ENCODE results near the gene TRIM69. TPM values are rescaled to one million over a fixed set of nuclear protein-coding genes. Genes with fewer than 3 reads are reported as not detected.
"Not testable (repeated sequence)": the region's sequence is repeated elsewhere in the genome, so short reads cannot be mapped to it uniquely, and the experiment has no call there.

Gene TRIM69
- total RNA-seq, 3 donors from 2014 or later = 9.8 to 15.5 (median 13.5) TPM

DNA sequence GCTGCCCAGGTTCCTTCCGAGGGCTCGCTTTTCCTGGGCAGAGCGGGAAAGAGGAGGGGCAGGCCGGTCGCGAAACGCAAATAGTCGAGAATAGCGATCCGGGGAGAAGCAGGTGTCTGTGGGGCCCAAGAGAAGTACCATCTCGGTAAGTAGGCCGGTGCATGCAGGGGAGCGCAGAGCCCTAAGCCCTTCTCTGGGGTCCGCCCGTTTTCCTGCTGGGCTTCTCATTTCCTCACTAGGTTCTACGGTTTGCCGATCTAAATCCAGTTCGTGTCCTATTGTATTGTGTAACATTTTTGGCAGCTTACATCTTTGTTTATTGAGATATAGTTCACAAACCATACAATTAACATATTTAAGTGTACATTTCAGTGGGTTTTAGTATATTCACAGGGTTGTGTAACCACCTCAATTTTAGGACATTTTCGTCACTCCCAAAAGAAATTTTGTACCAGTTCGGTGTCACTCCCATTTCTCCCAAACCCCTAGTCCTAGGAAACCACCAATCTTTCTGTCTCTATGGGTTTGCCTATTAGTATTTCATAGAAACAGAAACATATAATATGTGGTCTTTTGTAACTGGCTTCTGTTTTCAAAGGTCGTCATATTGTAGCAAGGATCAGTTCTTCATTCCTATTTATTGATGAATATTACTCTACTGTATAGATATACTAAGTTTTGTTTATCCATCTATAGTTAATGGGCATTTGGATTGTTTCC is 6.8 kb upstream of the TRIM69 start:
- Histone ChIP-seq H3K36me3 (no peaks in the 10 kb centered on the region), H3K27me3 (no peaks in the 10 kb centered on the region), H3K9me3 (no peaks in the 10 kb centered on the region), H3K27ac (peak overlapping the region; percentile 97 to 99), H3K4me1 (no peaks in the 10 kb centered on the region), H3K4me3 (peak overlapping the region; percentile 68 to 92 (median 82))
- TF ChIP-seq POLR2AphosphoS5 (IDR thresholded peaks at IDR 0.05) = no peak
- no peak for TF ChIP-seq POLR2A (IDR thresholded peaks at IDR 0.05)
- TF ChIP-seq, protein P1, sequence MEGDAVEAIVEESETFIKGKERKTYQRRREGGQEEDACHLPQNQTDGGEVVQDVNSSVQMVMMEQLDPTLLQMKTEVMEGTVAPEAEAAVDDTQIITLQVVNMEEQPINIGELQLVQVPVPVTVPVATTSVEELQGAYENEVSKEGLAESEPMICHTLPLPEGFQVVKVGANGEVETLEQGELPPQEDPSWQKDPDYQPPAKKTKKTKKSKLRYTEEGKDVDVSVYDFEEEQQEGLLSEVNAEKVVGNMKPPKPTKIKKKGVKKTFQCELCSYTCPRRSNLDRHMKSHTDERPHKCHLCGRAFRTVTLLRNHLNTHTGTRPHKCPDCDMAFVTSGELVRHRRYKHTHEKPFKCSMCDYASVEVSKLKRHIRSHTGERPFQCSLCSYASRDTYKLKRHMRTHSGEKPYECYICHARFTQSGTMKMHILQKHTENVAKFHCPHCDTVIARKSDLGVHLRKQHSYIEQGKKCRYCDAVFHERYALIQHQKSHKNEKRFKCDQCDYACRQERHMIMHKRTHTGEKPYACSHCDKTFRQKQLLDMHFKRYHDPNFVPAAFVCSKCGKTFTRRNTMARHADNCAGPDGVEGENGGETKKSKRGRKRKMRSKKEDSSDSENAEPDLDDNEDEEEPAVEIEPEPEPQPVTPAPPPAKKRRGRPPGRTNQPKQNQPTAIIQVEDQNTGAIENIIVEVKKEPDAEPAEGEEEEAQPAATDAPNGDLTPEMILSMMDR (IDR thresholded peaks at IDR 0.05) = no peak
- no peak for DNase-seq (ENCODE audit: low spot score in 2 of 2)
- intact Hi-C loops (cut with DNase I; ENCODE audit: low total_unique reads) = no loop called here

DNA sequence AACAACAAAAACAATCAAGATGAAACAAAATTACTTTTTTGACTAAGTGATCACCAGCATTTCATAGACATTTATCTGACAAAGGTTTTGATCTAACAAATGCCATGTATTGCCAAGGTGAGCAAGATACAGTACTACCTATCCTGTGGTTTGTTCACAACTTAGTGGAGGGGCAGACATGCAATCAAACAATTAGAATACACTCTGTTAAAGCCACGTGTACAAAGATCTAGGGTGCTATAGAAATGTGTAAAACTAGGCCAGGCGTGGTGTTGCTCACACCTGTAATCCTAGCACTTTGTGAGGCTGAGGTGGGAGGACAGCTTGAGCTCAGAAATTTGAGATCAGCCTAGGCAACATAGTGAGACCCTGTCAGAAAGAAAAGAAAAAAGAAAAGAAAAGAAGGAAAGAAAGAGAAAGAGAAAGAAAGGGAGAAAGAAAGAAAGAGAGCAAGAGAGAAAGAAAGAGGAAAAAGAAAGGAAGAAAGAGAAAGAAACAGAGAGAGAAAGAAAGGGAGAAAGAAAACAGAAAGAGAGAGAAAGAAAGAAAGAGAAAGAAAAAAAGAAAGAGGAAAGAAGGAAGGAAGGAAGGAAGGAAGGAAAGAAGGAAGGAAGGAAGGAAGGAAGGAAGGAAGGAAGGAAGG is 1.4 kb upstream of the TRIM69 start:
- TF ChIP-seq POLR2AphosphoS5 (IDR thresholded peaks at IDR 0.05) (no peak), POLR2A (IDR thresholded peaks at IDR 0.05) (no peak)
- TF ChIP-seq, protein P1 (IDR thresholded peaks at IDR 0.05) = no peak
- DNase-seq (ENCODE audit: low spot score in 2 of 2) = no peak
- H3K9me3 ChIP-seq = no peaks in the 10 kb centered on the region
- no peaks in the 10 kb centered on the region for H3K36me3 ChIP-seq
- peak overlapping the region in 1 of 2 donors; percentile 1 for H3K27ac ChIP-seq
- H3K4me1 ChIP-seq = no peaks in the 10 kb centered on the region
- H3K27me3 ChIP-seq = no peaks in the 10 kb centered on the region
- H3K4me3 ChIP-seq = no peak overlapping the region
- intact Hi-C loops (cut with DNase I; ENCODE audit: low total_unique reads) = no loop called here

DNA sequence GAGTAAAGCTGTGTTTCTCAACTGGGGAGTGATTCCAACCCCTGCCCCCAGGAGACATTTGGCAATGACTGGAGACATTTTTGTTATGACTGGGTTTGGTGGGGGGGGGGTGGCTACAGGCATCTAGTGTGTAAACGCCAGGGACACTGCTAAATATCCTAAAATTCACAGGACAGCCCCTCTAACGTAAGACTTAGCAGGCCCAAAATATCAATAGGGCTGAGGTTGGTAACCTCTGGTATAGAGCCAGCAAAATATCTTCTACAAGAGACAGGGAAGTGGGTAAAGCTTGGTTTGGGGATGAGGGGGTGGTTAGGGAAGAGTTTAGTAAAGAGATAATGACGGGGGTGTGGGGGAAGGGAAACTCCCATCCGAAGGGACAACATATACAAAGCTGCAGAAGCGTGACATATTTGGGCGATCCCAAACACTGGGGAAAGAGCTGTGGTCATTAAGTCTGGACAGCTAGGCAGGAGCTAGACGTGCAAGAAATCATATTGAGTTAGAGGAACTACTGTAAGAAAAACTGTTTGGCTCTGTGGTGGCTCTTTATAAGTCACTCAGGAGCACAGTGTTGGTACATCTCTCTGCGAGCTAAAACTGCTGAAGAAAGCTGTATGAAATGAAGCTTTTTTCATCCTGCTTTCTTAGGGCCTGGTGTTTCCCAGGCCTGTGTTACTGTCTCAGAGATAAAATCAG is 697 bp upstream of the TRIM69 start:
- Histone ChIP-seq H3K36me3 (no peaks in the 10 kb centered on the region), H3K4me1 (no peaks in the 10 kb centered on the region), H3K4me3 (no peak overlapping the region), H3K27ac (peak overlapping the region; percentile 1 to 32), H3K27me3 (no peaks in the 10 kb centered on the region), H3K9me3 (no peaks in the 10 kb centered on the region)
- no peak for DNase-seq (ENCODE audit: low spot score in 2 of 2)
- intact Hi-C loops (cut with DNase I; ENCODE audit: low total_unique reads) = no loop called here
- TF ChIP-seq POLR2A (IDR thresholded peaks at IDR 0.05) (no peak), POLR2AphosphoS5 (IDR thresholded peaks at IDR 0.05) (no peak)
- TF ChIP-seq, protein P1 (IDR thresholded peaks at IDR 0.05) = no peak

DNA sequence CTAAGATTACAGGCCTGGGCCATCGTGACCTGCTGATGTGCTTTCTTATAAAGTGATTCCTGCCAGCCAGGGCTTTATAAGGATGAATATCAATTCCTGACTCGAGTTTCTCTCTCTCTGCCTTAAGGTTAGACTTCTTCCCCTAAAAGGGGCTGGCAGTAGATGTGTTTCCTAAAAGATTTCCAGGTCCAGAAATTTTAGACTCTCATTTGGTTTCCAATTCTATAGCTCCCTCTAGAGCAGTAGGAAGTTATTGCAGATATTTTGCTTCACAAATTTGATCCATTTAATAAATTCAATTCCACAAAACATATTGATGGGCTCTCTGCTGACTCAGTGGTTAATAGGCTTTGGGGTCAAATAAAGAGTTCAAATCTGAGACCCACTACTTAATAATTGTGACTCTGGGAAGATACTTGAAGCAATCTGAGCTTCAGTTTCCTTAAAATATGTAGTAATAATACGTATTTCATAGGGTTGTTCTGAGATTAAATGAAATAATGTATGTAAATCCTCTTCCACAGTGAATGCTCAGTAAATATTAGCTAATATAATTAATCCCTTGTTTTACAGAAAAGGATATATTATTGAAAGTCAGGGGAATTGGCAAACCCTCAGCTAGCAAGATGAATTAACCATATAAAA is 2.1 kb downstream of the TRIM69 start:
- intact Hi-C loops (cut with DNase I; ENCODE audit: low total_unique reads) = no loop called here
- H3K27ac ChIP-seq = no peak overlapping the region

DNA sequence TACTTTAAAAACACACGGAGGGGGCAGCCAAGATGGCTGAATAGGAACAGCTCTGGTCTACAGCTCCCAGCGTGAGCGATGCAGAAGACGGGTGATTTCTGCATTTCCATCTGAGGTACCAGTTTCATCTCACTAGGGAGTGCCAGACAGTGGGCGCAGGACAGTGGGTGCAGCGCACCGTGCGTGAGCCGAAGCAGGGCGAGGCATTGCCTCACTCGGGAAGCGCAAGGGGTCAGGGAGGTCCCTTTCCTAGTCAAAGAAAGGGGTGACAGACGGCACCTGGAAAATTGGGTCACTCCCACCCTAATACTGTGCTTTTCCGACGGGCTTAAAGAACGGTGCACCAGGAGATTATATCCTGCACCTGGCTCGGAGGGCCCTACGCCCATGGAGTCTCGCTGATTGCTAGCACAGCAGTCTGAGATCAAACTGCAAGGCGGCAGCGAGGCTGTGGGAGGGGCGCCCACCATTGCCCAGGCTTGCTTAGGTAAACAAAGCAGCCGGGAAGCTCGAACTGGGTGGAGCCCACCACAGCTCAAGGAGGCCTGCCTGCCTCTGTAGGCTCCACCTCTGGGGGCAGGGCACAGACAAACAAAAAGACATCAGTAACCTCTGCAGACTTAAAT is 3.0 kb downstream of the TRIM69 start:
- DNase-seq (ENCODE audit: low spot score in 2 of 2); H3K27me3 ChIP-seq; intact Hi-C loops (cut with DNase I; ENCODE audit: low total_unique reads): not testable (repeated sequence)

More for the DNA sequence above, 2.1 kb downstream of the TRIM69 start:
- H3K9me3 ChIP-seq = no peaks in the 10 kb centered on the region
- H3K4me1 ChIP-seq = no peaks in the 10 kb centered on the region
- no peaks in the 10 kb centered on the region for H3K36me3 ChIP-seq
- no peak overlapping the region for H3K4me3 ChIP-seq
- TF ChIP-seq POLR2A (IDR thresholded peaks at IDR 0.05) = no peak
- TF ChIP-seq POLR2AphosphoS5 (IDR thresholded peaks at IDR 0.05) = no peak
- TF ChIP-seq, protein P1 (IDR thresholded peaks at IDR 0.05) = peak; percentile 21 to 67 (median 65)
- H3K27me3 ChIP-seq = no peaks in the 10 kb centered on the region
- no peak for DNase-seq (ENCODE audit: low spot score in 2 of 2)

DNA sequence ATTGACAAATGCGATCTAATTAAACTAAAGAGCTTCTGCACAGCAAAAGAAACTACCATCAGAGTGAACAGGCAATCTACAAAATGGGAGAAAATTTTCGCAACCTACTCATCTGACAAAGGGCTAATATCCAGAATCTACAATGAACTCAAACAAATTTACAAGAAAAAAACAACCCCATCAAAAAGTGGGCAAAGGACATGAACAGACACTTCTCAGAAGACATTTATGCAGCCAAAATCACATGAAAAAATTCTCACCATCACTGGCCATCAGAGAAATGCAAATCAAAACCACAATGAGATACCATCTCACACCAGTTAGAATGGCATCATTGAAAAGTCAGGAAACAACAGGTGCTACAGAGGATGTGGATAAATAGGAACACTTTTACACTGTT is 7.1 kb downstream of the TRIM69 start:
- H3K36me3 ChIP-seq; intact Hi-C loops (cut with DNase I; ENCODE audit: low total_unique reads): not testable (repeated sequence)

More for the DNA sequence above, 3.0 kb downstream of the TRIM69 start:
- not testable (repeated sequence) for H3K4me3 ChIP-seq, H3K27ac ChIP-seq, H3K9me3 ChIP-seq, H3K36me3 ChIP-seq, H3K4me1 ChIP-seq

More for the DNA sequence above, 7.1 kb downstream of the TRIM69 start:
- not testable (repeated sequence) for DNase-seq (ENCODE audit: low spot score in 2 of 2); H3K4me3 ChIP-seq; H3K27ac ChIP-seq; H3K27me3 ChIP-seq; H3K4me1 ChIP-seq; H3K9me3 ChIP-seq
